Tibial nerve (tissue), 3 donors: ENCODE data around the gene MARS1.

Experiments used
- POLR2A ChIP-seq, 2 donors: fragments of 450-650 bp; IDR thresholded peaks; one replicate each; pipeline ENCODE4 v1.6.1; 2017; ENCODE audit warnings: antibody characterized with exemption in 2 of 2, mild to moderate bottlenecking in 2 of 2, moderate library complexity in 2 of 2
- TF ChIP-seq, protein P1 (sequence below), 5 experiments: fragments of 200-600 bp in 3 of 5; fragments of 450-650 bp in 2 of 5; sonication (generic) in 3 of 5; IDR thresholded peaks; one replicate each; pipeline ENCODE4 v1.5.1; 2016 to 2019; ENCODE audit warnings: antibody characterized with exemption in 5 of 5, mild to moderate bottlenecking in 3 of 5, moderate library complexity in 2 of 5

DNA sequence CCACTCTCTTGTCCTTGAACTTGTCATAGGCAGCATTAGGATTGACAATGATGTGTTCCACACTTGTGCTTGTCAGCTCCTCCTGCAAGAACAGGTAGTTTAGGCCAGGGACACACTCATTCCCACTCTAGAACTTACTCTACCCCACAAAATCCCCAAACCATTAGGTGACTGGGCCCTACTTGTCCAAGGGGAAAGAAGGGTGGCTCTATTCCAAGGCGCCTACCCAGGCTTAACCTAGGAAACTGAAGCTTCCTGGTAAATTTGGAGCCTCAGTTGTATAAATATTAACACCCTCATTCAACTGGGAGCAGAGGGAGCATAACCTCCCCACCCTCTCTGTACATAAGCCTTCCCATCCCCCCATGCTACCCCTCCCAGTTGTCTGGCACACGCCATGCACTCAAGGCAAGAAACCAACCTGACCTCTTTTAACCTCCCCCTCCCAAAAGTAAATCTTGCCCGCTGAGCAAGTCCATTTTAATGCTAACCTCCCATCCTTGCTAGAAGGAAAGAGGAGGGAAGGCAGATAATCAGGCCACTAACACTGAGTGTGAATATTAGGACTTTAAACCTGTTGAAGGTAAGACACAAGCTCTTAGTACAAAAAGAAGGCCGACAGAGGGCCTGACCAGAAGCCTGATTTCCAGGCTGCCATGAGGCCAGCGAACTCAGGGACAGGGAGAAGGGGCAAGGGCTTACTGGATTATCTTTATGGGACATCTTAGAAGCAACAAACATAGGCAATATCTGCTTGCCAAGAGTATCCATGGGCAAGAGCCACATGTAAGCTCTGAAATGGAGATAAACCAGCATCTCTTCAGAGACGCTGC, 48.1 kb downstream of the MARS1 start:
- no peak for TF ChIP-seq POLR2A (IDR thresholded peaks at IDR 0.05)
- TF ChIP-seq, protein P1, sequence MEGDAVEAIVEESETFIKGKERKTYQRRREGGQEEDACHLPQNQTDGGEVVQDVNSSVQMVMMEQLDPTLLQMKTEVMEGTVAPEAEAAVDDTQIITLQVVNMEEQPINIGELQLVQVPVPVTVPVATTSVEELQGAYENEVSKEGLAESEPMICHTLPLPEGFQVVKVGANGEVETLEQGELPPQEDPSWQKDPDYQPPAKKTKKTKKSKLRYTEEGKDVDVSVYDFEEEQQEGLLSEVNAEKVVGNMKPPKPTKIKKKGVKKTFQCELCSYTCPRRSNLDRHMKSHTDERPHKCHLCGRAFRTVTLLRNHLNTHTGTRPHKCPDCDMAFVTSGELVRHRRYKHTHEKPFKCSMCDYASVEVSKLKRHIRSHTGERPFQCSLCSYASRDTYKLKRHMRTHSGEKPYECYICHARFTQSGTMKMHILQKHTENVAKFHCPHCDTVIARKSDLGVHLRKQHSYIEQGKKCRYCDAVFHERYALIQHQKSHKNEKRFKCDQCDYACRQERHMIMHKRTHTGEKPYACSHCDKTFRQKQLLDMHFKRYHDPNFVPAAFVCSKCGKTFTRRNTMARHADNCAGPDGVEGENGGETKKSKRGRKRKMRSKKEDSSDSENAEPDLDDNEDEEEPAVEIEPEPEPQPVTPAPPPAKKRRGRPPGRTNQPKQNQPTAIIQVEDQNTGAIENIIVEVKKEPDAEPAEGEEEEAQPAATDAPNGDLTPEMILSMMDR (IDR thresholded peaks at IDR 0.05): no peak
